B cell (primary cell): ENCODE data around the gene RIT1. TPM values are rescaled to one million over a fixed set of nuclear protein-coding genes. Genes with fewer than 3 reads are reported as not detected.

Experiments
- ATAC-seq: fragments of 200-7000 bp; cut with Tn5 transposase; one replicate; pipeline ENCODE4 v1.10.0; 2021; ENCODE audit warnings: low read depth, mild to moderate bottlenecking, moderate number of reproducible peaks, moderate library complexity
- CTCF ChIA-PET: fragments of 350-600 bp; sonication (Branson Sonifier 250); formaldehyde crosslinking; loops from one replicate; lab custom pipeline; 2021; ENCODE audit warnings: antibody characterized with exemption, inconsistent platforms; lab: Charles Lee
- POLR2A ChIA-PET: fragments of 350-600 bp; sonication (Branson Sonifier 250); formaldehyde crosslinking; loops from one replicate; lab custom pipeline; 2021; ENCODE audit warnings: antibody characterized with exemption; lab: Charles Lee
- DNase-seq: peaks from one replicate; pipeline ENCODE4 v3.0.0; 2013
- H2AFZ ChIP-seq: 2 replicates; pipeline ENCODE4 v1.6.1; 2012; ENCODE audit warnings: mild to moderate bottlenecking, low read depth, low read length; ENCODE audit not compliant: insufficient read depth, poor library complexity, severe bottlenecking
- H3K27ac ChIP-seq, 2 donors: 1 replicate in 1 of 2; 2 replicates in 1 of 2; pipeline ENCODE4 v1.5.1; 2012 to 2013; ENCODE audit warnings: low read length in 2 of 2, mild to moderate bottlenecking in 2 of 2, moderate library complexity in 1 of 2
- H3K27me3 ChIP-seq, 4 experiments: fragments of 200-600 bp in 1 of 4; sonication (generic) in 1 of 4; replicated peaks in 1 of 4; 1 replicate in 2 of 4; 2 replicates in 2 of 4; pipeline versions ENCODE4 v1.6.1 to v1.7.0; 2013 to 2016; ENCODE audit warnings: low read length in 3 of 4, mild to moderate bottlenecking in 2 of 4, mixed read lengths in 1 of 4, moderate library complexity in 1 of 4; ENCODE audit not compliant: insufficient read depth in 4 of 4, control insufficient read depth in 3 of 4; ENCODE audit errors: control extremely low read depth in 1 of 4
- H3K36me3 ChIP-seq, 2 experiments: replicated peaks in 1 of 2; 1 replicate in 1 of 2; 2 replicates in 1 of 2; pipeline versions ENCODE4 v1.6.1 to v1.7.1; 2013; ENCODE audit warnings: low read length in 1 of 2; ENCODE audit not compliant: insufficient read depth in 2 of 2, control insufficient read depth in 1 of 2; ENCODE audit errors: control extremely low read depth in 1 of 2, extremely low read depth in 1 of 2
- H3K4me1 ChIP-seq, 2 donors: fragments of 200-600 bp in 1 of 2; sonication (generic) in 1 of 2; 1 replicate in 1 of 2; 2 replicates in 1 of 2; pipeline versions ENCODE4 v1.5.1 to v1.6.1; 2013 to 2017; ENCODE audit warnings: low read length in 2 of 2; ENCODE audit not compliant: control insufficient read depth in 2 of 2, insufficient read depth in 2 of 2
- H3K4me2 ChIP-seq: replicated peaks from 2 replicates; pipeline ENCODE3; 2012; ENCODE audit warnings: mild to moderate bottlenecking, low read depth, low read length; ENCODE audit not compliant: poor library complexity, severe bottlenecking
- H3K4me3 ChIP-seq, 5 experiments: fragments of 200-600 bp in 1 of 5; sonication (generic) in 1 of 5; 1 replicate in 3 of 5; 2 replicates in 2 of 5; pipeline versions ENCODE4 v1.5.1 to v1.7.0; 2011 to 2016; ENCODE audit warnings: low read length in 4 of 5, mild to moderate bottlenecking in 4 of 5, low read depth in 2 of 5, control low read depth in 1 of 5, moderate library complexity in 1 of 5; ENCODE audit not compliant: insufficient read depth in 1 of 5; ENCODE audit errors: control extremely low read depth in 1 of 5, extremely low read depth in 1 of 5
- H3K79me2 ChIP-seq: fragments of 200-600 bp; sonication (generic); one replicate; pipeline ENCODE4 v1.6.0; 2016; ENCODE audit warnings: low read length; ENCODE audit not compliant: control insufficient read depth, insufficient read depth
- H3K9ac ChIP-seq: fragments of 200-600 bp; sonication (generic); 2 replicates; pipeline ENCODE4 v1.6.1; 2017; ENCODE audit warnings: mild to moderate bottlenecking, low read length, moderate library complexity
- H3K9me3 ChIP-seq, 3 donors: one replicate each; pipeline versions ENCODE4 v1.6.1 to v1.7.1; 2013; ENCODE audit warnings: low read length in 2 of 3; ENCODE audit not compliant: control insufficient read depth in 2 of 3, insufficient read depth in 1 of 3; ENCODE audit errors: control extremely low read depth in 1 of 3
- H4K20me1 ChIP-seq: 2 replicates; pipeline ENCODE4 v1.6.0; 2012; ENCODE audit warnings: mild to moderate bottlenecking, low read length; ENCODE audit not compliant: insufficient read depth, control insufficient read depth, poor library complexity, severe bottlenecking
- H3K27ac Mint-ChIP-seq: one replicate; pipeline ENCODE4 v1.8.0; 2021; ENCODE audit warnings: mixed read lengths
- H3K27me3 Mint-ChIP-seq: one replicate; pipeline ENCODE4 v1.8.0; 2021; ENCODE audit warnings: mixed read lengths
- H3K4me1 Mint-ChIP-seq: one replicate; pipeline ENCODE4 v1.8.0; 2021; ENCODE audit warnings: mixed read lengths
- H3K4me3 Mint-ChIP-seq: one replicate; pipeline ENCODE4 v1.8.0; 2021; ENCODE audit warnings: mixed read lengths
- H3K9me3 Mint-ChIP-seq: one replicate; pipeline ENCODE4 v1.8.0; 2022; ENCODE audit warnings: mixed read lengths; ENCODE audit not compliant: insufficient read depth
- EZH2 ChIP-seq: IDR thresholded peaks from 2 replicates; pipeline ENCODE4 v1.6.1; 2012; ENCODE audit warnings: borderline replicate concordance, low read depth, mild to moderate bottlenecking, moderate library complexity, low read length; ENCODE audit not compliant: insufficient read depth, poor library complexity, severe bottlenecking
- WGBS: methylation state at CpG from one replicate; pipeline ENCODE4 v1.1.5; 2013; ENCODE audit warnings: missing lambda C conversion rate; ENCODE audit not compliant: insufficient coverage; 5-methylcytosine and 5-hydroxymethylcytosine counted together
- intact Hi-C: fragments of 100-400 bp; cut with micrococcal nuclease; formaldehyde crosslinking; loops from one replicate; pipeline ENCODE4 v1.10.0; 2022
- polyA plus RNA-seq: library from polyadenylated mRNA; depleted of rRNA; stranded (reverse); fragments of >200 nt; gene quantifications from 2 replicates; pipeline ENCODE4 v1.2.3, GENCODE V29; 2012
- total RNA-seq, 2 donors: library from RNA; stranded (reverse); fragments of 120-200 nt in 1 of 2; gene quantifications; 1 replicate in 1 of 2; 2 replicates in 1 of 2; pipeline versions ENCODE4 v1.2.3 to v1.2.4, GENCODE V29; 2013 to 2022
- TF ChIP-seq, protein P1 (sequence below): fragments of 200-600 bp; IDR thresholded peaks from one replicate; pipeline ENCODE4 v1.8.0; 2022; ENCODE audit warnings: antibody characterized with exemption, mild to moderate bottlenecking

Gene RIT1
- total and polyA plus RNA-seq, 2 donors (not counting 1 experiment from before 2014, with no cell fraction given) = 14.2 to 45.7 TPM

DNA sequence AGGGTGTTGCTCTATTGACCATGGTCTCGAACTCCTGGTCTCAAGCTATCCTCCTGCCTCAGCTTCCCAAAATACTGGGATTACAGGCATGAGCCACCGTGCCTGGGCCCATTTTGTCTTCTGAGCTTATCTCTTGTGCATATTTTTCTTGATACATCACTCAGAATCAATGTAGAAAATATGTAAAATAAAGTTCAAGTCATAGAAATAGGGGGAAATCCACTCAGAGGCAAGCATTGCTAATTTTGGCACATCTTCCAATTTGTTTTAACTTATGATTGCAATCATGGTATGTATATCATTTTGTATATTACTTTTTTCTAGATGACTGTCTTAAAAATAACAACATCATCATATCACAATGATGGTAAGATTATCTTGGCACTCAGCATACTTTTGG lies 21.6 kb downstream of the RIT1 start:
- no CpG with 5 or more reads among the region's 2 CpGs for WGBS
- Histone ChIP-seq H3K4me3 (no peak overlapping the region), H3K36me3 (no peaks in the 10 kb centered on the region), H3K9me3 (no peaks in the 10 kb centered on the region), H2AFZ (no peak overlapping the region), H3K79me2 (no peaks in the 10 kb centered on the region), H3K27ac (no peak overlapping the region), H3K9ac (no peak overlapping the region), H4K20me1 (no peaks in the 10 kb centered on the region), H3K27me3 (no peaks in the 10 kb centered on the region), H3K4me1 (no peaks in the 10 kb centered on the region), H3K4me2 (no peak overlapping the region)
- TF ChIP-seq, protein P1, sequence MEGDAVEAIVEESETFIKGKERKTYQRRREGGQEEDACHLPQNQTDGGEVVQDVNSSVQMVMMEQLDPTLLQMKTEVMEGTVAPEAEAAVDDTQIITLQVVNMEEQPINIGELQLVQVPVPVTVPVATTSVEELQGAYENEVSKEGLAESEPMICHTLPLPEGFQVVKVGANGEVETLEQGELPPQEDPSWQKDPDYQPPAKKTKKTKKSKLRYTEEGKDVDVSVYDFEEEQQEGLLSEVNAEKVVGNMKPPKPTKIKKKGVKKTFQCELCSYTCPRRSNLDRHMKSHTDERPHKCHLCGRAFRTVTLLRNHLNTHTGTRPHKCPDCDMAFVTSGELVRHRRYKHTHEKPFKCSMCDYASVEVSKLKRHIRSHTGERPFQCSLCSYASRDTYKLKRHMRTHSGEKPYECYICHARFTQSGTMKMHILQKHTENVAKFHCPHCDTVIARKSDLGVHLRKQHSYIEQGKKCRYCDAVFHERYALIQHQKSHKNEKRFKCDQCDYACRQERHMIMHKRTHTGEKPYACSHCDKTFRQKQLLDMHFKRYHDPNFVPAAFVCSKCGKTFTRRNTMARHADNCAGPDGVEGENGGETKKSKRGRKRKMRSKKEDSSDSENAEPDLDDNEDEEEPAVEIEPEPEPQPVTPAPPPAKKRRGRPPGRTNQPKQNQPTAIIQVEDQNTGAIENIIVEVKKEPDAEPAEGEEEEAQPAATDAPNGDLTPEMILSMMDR = no peak
- no peak for TF ChIP-seq EZH2
- H3K4me1 Mint-ChIP-seq = no peaks in the 10 kb centered on the region
- CTCF ChIA-PET = no interaction called here
- H3K4me3 Mint-ChIP-seq = no peak overlapping the region
- DNase-seq (no peak), ATAC-seq (no peak)
- intact Hi-C loops = no loop called here
- H3K27me3 Mint-ChIP-seq = no peaks in the 10 kb centered on the region
- no peaks in the 10 kb centered on the region for H3K9me3 Mint-ChIP-seq
- POLR2A ChIA-PET = no interaction called here
- no peak overlapping the region for H3K27ac Mint-ChIP-seq

DNA sequence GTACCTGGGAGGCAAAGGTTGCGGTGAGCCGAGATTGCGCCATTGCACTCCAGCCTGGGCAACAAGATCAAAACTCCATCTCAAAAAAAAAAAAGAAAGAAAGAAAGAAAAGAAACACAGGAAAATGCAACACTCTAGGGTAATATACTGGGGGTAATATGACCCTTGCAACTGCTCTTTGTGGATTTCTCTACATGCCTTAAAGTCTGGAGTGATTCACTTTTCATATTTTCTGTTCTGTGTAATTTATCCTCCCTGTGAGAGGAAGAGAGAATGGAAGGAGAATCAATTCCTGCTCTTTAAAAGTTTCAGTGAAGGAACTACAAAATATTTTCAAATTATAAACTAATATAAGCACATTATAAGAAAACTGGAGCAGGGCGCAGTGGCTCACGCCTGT lies 22.7 kb downstream of the RIT1 start:
- H3K9me3 ChIP-seq = no peaks in the 10 kb centered on the region
- Mint-ChIP-seq H3K27me3 (no peaks in the 10 kb centered on the region), H3K4me1 (no peaks in the 10 kb centered on the region), H3K4me3 (no peak overlapping the region), H3K9me3 (no peaks in the 10 kb centered on the region), H3K27ac (no peak overlapping the region)
- no peak overlapping the region for H2AFZ ChIP-seq
- ChIA-PET POLR2A (no interaction called here), CTCF (no interaction called here)
- ATAC-seq (no peak), DNase-seq (no peak)
- WGBS = 100% methylated on average over 5 of the region's 5 CpGs
- no peaks in the 10 kb centered on the region for H3K27me3 ChIP-seq
- no peak overlapping the region for H3K9ac ChIP-seq
- TF ChIP-seq, protein P1 = no peak
- TF ChIP-seq EZH2 = no peak
- H3K4me3 ChIP-seq = no peak overlapping the region
- no peaks in the 10 kb centered on the region for H4K20me1 ChIP-seq
- no peak overlapping the region for H3K27ac ChIP-seq
- H3K4me1 ChIP-seq = no peaks in the 10 kb centered on the region
- H3K4me2 ChIP-seq = no peak overlapping the region
- no peaks in the 10 kb centered on the region for H3K79me2 ChIP-seq
- H3K36me3 ChIP-seq = no peaks in the 10 kb centered on the region
- intact Hi-C loops = no loop called here
